ENCODE measurements around the gene GSE1. TPM values are rescaled to one million over a fixed set of nuclear protein-coding genes. Genes with fewer than 3 reads are reported as not detected.

GSE1 gene
- total RNA-seq, 1 donor from 2014 or later: 87.2 TPM

GRCh38 chr16:85623997-85624601, 11.0 kb downstream of the GSE1 start:
- no peak overlapping the region for H3K27ac ChIP-seq
- peaks cover 21% of the 10 kb centered on the region for H3K4me1 ChIP-seq
- H3K9me3 ChIP-seq: no peaks in the 10 kb centered on the region
- no peaks in the 10 kb centered on the region for H3K27me3 ChIP-seq
- H3K4me3 ChIP-seq: no peak overlapping the region
- no peak for TF ChIP-seq CTCF (IDR thresholded peaks at IDR 0.05)
- H3K36me3 ChIP-seq: peaks cover 5% of the 10 kb centered on the region
- ATAC-seq (no peak), DNase-seq (no peak)
- intact Hi-C loops (cut with DNase I): no loop called here

GRCh38 chr16:85624646-85625045, 11.5 kb downstream of the GSE1 start:
- Histone ChIP-seq H3K36me3 (peaks cover 5% of the 10 kb centered on the region), H3K27ac (no peak overlapping the region), H3K27me3 (no peaks in the 10 kb centered on the region), H3K4me1 (peaks cover 21% of the 10 kb centered on the region), H3K4me3 (no peak overlapping the region), H3K9me3 (no peaks in the 10 kb centered on the region)
- no peak for TF ChIP-seq CTCF (IDR thresholded peaks at IDR 0.05)
- intact Hi-C loops (cut with DNase I): no loop called here
- DNase-seq (no peak), ATAC-seq (no peak)

GRCh38 chr16:85625053-85625452, 11.9 kb downstream of the GSE1 start:
- H3K27me3 ChIP-seq: no peaks in the 10 kb centered on the region
- H3K36me3 ChIP-seq: peaks cover 5% of the 10 kb centered on the region
- TF ChIP-seq CTCF (IDR thresholded peaks at IDR 0.05): no peak
- H3K4me1 ChIP-seq: peaks cover 21% of the 10 kb centered on the region
- no peak overlapping the region for H3K27ac ChIP-seq
- no peak for DNase-seq
- no peak overlapping the region for H3K4me3 ChIP-seq
- ATAC-seq: no peak
- no peaks in the 10 kb centered on the region for H3K9me3 ChIP-seq
- intact Hi-C loops (cut with DNase I): no loop called here

GRCh38 chr16:85625485-85626117, 12.5 kb downstream of the GSE1 start:
- peaks cover 5% of the 10 kb centered on the region for H3K36me3 ChIP-seq
- no peak for ATAC-seq
- TF ChIP-seq CTCF (IDR thresholded peaks at IDR 0.05): no peak
- no peak overlapping the region for H3K4me3 ChIP-seq
- H3K4me1 ChIP-seq: peaks cover 21% of the 10 kb centered on the region
- H3K9me3 ChIP-seq: no peaks in the 10 kb centered on the region
- no peak for DNase-seq
- H3K27ac ChIP-seq: no peak overlapping the region
- intact Hi-C loops (cut with DNase I): no loop called here
- no peaks in the 10 kb centered on the region for H3K27me3 ChIP-seq

GRCh38 chr16:85626191-85626981, 13.3 kb downstream of the GSE1 start:
- H3K4me1 ChIP-seq: peaks cover 21% of the 10 kb centered on the region

More at GRCh38 chr16:85626191-85626981, 13.3 kb downstream of the GSE1 start:
- TF ChIP-seq CTCF (IDR thresholded peaks at IDR 0.05): no peak
- Histone ChIP-seq H3K27ac (no peak overlapping the region), H3K27me3 (no peaks in the 10 kb centered on the region), H3K4me3 (no peak overlapping the region), H3K9me3 (no peaks in the 10 kb centered on the region), H3K36me3 (peaks cover 5% of the 10 kb centered on the region)
- DNase-seq (no peak), ATAC-seq (no peak)
- intact Hi-C loops (cut with DNase I): no loop called here

Measured in upper lobe of right lung (tissue), 1 donor.